NB4 (cell line): ENCODE results near the gene SIAH1.

Experiments used
- CTCF ChIP-seq: IDR thresholded peaks from one replicate; pipeline ENCODE4 v1.5.1; 2012; ENCODE audit warnings: low read depth, low read length
- MAX ChIP-seq: IDR thresholded peaks from 2 replicates; pipeline ENCODE4 v1.6.1; 2011; ENCODE audit warnings: low read depth, low read length
- MYC ChIP-seq: IDR thresholded peaks from 2 replicates; pipeline ENCODE4 v1.6.1; 2011; ENCODE audit warnings: low read depth, low read length

GRCh38 chr16:48361540-48362144 lies 23.6 kb downstream of the SIAH1 start:
- TF ChIP-seq CTCF (no peak), MAX (no peak), MYC (no peak)
